ENCODE measurements around the gene KNG1. TPM values are rescaled to one million over a fixed set of nuclear protein-coding genes. Genes with fewer than 3 reads are reported as not detected.

The KNG1 gene
- total RNA-seq, 4 donors from 2014 or later: not detected

- Histone ChIP-seq H3K27ac (peak overlapping the region in 3 of 4 donors; percentile 42 to 59 (median 48)), H3K4me3 (peak overlapping the region; percentile 22 to 68 (median 48)), H3K27me3 (peaks cover 0 to 9% (median 0%) of the 10 kb centered on the region in 4 donors), H3K9me3 (no peaks in the 10 kb centered on the region), H3K4me1 (peaks cover 0 to 15% (median 4%) of the 10 kb centered on the region in 3 donors), H3K36me3 (no peaks in the 10 kb centered on the region)
- 15 to 34% methylated on average over 17 to 19 of the region's 26 CpGs for WGBS, 2 donors
- intact Hi-C loops (cut with DNase I): no loop called here
- TF ChIP-seq CTCF (IDR thresholded peaks at IDR 0.05) (no peak), POLR2A (IDR thresholded peaks at IDR 0.05) (no peak)
- no peak for DNase-seq
These were observed 55.1 kb downstream of the KNG1 start for GRCh38 chr3:186772281-186772694.

DNA sequence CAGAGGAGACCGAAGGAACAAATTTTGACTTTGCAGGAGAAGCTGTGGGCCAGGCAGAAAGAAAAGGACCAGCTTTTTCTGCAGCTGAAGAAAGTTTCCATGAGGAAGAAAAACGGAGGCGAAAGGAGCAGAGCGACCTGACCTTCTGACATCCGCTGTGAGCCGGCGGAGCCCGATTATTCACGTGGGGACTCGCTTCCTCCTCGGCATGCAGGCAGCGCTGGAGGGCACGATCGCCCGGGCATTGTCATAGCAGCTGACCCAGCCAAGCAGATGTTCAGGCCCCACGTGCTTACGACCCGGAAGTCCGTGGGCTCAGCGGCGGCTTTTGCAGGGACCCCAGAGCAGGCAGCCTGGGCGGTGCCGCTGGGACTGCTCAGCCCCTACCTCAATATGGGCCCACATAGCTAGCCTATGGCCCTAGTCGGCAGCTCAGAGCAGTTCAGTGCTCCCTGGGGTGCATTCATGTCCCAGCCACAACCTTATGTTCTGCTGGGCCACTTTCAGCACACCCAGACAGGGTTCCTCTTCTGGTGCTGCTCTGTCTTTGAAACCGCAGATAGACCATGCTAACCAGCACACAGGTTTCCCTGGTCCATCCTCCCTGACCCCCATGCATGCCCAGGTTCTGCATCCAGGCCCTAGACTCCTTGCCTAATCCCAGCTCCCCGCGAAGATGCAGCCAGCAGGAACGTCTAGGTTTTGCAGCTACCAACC is 55.7 kb downstream of the KNG1 start:
- TF ChIP-seq CTCF (IDR thresholded peaks at IDR 0.05) (no peak), POLR2A (IDR thresholded peaks at IDR 0.05) (peak in 1 of 4 donors; percentile 38)
- H3K4me1 ChIP-seq: peaks cover 0 to 15% (median 4%) of the 10 kb centered on the region in 3 donors
- 9 to 17% methylated on average over 16 to 19 of the region's 28 CpGs for WGBS, 2 donors

GRCh38 chr3:186775999-186776398 is 58.8 kb downstream of the KNG1 start:
- Histone ChIP-seq H3K4me3 (no peak overlapping the region), H3K4me1 (peaks cover 0 to 15% (median 4%) of the 10 kb centered on the region in 3 donors), H3K27me3 (peaks cover 0 to 9% (median 0%) of the 10 kb centered on the region in 4 donors), H3K27ac (no peak overlapping the region), H3K36me3 (no peaks in the 10 kb centered on the region), H3K9me3 (no peaks in the 10 kb centered on the region)
- WGBS, 2 donors: 67 to 73% methylated on average over 7 of the region's 8 CpGs
- TF ChIP-seq POLR2A (IDR thresholded peaks at IDR 0.05) (no peak), CTCF (IDR thresholded peaks at IDR 0.05) (no peak)
- DNase-seq: no peak
- intact Hi-C loops (cut with DNase I): no loop called here

More for the DNA sequence above, 55.7 kb downstream of the KNG1 start:
- Histone ChIP-seq H3K27me3 (peaks cover 0 to 9% (median 0%) of the 10 kb centered on the region in 4 donors), H3K36me3 (no peaks in the 10 kb centered on the region), H3K4me3 (peak overlapping the region; percentile 22 to 68 (median 48)), H3K9me3 (no peaks in the 10 kb centered on the region), H3K27ac (peak overlapping the region in 3 of 4 donors; percentile 48 to 66 (median 59))
- intact Hi-C loops (cut with DNase I): no loop called here
- peak; percentile 38 for DNase-seq

DNA sequence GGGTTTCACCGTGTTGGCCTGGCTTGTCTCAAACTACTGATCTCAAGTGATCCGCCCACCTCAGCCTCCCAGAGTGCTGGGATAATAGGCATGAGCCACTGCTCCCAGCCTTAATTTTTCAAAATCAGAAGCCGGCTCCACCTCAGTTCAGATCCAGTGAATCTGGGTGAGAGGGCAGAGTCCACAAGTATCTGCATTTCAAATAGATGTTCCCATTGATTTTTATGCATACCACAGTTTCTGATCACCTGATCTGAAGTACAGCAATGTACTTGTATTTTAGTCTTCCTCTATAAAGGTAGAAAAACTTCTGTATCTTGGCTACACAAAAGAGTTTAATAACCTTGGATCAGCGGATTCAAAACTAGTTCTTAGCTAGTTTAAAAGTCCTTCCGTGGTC is 62.0 kb downstream of the KNG1 start:
- intact Hi-C loops (cut with DNase I): no loop called here
- WGBS, 2 donors: 92 to 94% methylated on average over 5 of the region's 5 CpGs
- TF ChIP-seq CTCF (IDR thresholded peaks at IDR 0.05): no peak
- TF ChIP-seq POLR2A (IDR thresholded peaks at IDR 0.05): no peak

GRCh38 chr3:186782542-186783057 is 65.4 kb downstream of the KNG1 start:
- intact Hi-C loops (cut with DNase I): no loop called here
- peak overlapping the region; percentile 97 to 100 (median 98) for H3K27ac ChIP-seq
- TF ChIP-seq CTCF (IDR thresholded peaks at IDR 0.05) (no peak), POLR2A (IDR thresholded peaks at IDR 0.05) (no peak)
- DNase-seq: no peak
- H3K4me3 ChIP-seq: peak overlapping the region; percentile 77 to 98 (median 90)
- H3K36me3 ChIP-seq: peaks cover 0 to 35% (median 27%) of the 10 kb centered on the region in 3 donors
- WGBS, 2 donors: 4% methylated on average over 17 to 20 of the region's 21 CpGs
- no peaks in the 10 kb centered on the region for H3K9me3 ChIP-seq
- H3K27me3 ChIP-seq: no peaks in the 10 kb centered on the region
- peaks cover 22 to 43% (median 28%) of the 10 kb centered on the region in 3 donors for H3K4me1 ChIP-seq

More for the DNA sequence above, 62.0 kb downstream of the KNG1 start:
- no peak for DNase-seq
- H3K4me3 ChIP-seq: no peak overlapping the region
- H3K27ac ChIP-seq: no peak overlapping the region
- peaks cover 0 to 2% (median 0%) of the 10 kb centered on the region in 3 donors for H3K36me3 ChIP-seq
- peaks cover 0 to 12% (median 0%) of the 10 kb centered on the region in 3 donors for H3K4me1 ChIP-seq
- H3K27me3 ChIP-seq: no peaks in the 10 kb centered on the region
- no peaks in the 10 kb centered on the region for H3K9me3 ChIP-seq
